Upper lobe of left lung (tissue), 6 donors: Measurements from ENCODE around the gene FADS2. TPM values are rescaled to one million over a fixed set of nuclear protein-coding genes. Genes with fewer than 3 reads are reported as not detected.

Source experiments
- ATAC-seq, 2 donors: fragments of 200-7000 bp; cut with Tn5 transposase; one replicate each; pipeline ENCODE4 v1.9.1; 2022; ENCODE audit warnings: mild to moderate bottlenecking in 2 of 2, moderate library complexity in 2 of 2; ENCODE audit not compliant: low FRiP score in 2 of 2
- DNase-seq, 2 donors: peaks; one replicate each; pipeline ENCODE4 v3.0.0-alpha.2; 2019 to 2020
- H3K27ac ChIP-seq, 4 donors: fragments of 200-600 bp; sonication (generic); one replicate each; pipeline ENCODE4 v1.5.1; 2016 to 2019
- H3K27me3 ChIP-seq, 4 donors: fragments of 200-600 bp; sonication (generic); one replicate each; pipeline ENCODE4 v1.5.1; 2017 to 2019
- H3K36me3 ChIP-seq, 4 donors: fragments of 200-600 bp; sonication (generic); one replicate each; pipeline ENCODE4 v1.5.1; 2016 to 2019
- H3K4me1 ChIP-seq, 4 donors: fragments of 200-600 bp; sonication (generic); one replicate each; pipeline ENCODE4 v1.5.1; 2018 to 2019
- H3K4me3 ChIP-seq, 4 donors: fragments of 200-600 bp; sonication (generic); one replicate each; pipeline ENCODE4 v1.5.1; 2017 to 2019; ENCODE audit warnings: mild to moderate bottlenecking in 2 of 4, moderate library complexity in 1 of 4
- H3K9me3 ChIP-seq, 4 donors: fragments of 200-600 bp; sonication (generic); one replicate each; pipeline ENCODE4 v1.5.1; 2018 to 2019
- EP300 ChIP-seq, 4 donors: sonication (generic); formaldehyde crosslinking; IDR thresholded peaks; one replicate each; pipeline ENCODE4 v1.5.1; 2017; ENCODE audit warnings: antibody characterized with exemption in 4 of 4, control low read depth in 2 of 4
- POLR2A ChIP-seq, 4 donors: fragments of 450-650 bp; IDR thresholded peaks; one replicate each; pipeline ENCODE4 v1.5.1; 2016 to 2017; ENCODE audit warnings: antibody characterized with exemption in 4 of 4, mild to moderate bottlenecking in 2 of 4
- POLR2AphosphoS5 ChIP-seq, 2 donors: sonication (generic); formaldehyde crosslinking; IDR thresholded peaks; one replicate each; pipeline ENCODE4 v1.5.1; 2017; ENCODE audit warnings: antibody characterized with exemption in 2 of 2
- WGBS, 2 donors: methylation state at CpG; one replicate each; pipeline ENCODE4 v1.1.5; 2017 to 2018; 5-methylcytosine and 5-hydroxymethylcytosine counted together
- total RNA-seq, 6 donors: library from RNA; depleted of rRNA in 4 of 6; stranded (reverse); fragments of >200 nt in 4 of 6; gene quantifications; one replicate each; pipeline versions ENCODE4 v1.1.0 to v1.2.1, GENCODE V29; 2016 to 2021
- TF ChIP-seq, protein P1 (sequence below), 6 experiments: fragments of 450-650 bp in 4 of 6; fragments of 200-600 bp in 2 of 6; sonication (generic) in 2 of 6; IDR thresholded peaks; one replicate each; pipeline ENCODE4 v1.5.1; 2016 to 2019; ENCODE audit warnings: antibody characterized with exemption in 6 of 6
- donor health status: DM: no; HTN: no; CAD: no; lungs with moderate emphysema.
- donor health status: DM: no; HTN: yes; CAD: no; lungs with severe emphysema.

FADS2 gene
- total RNA-seq, 6 donors from 2014 or later, result 13.5 to 92.5 (median 50.7) TPM

DNA sequence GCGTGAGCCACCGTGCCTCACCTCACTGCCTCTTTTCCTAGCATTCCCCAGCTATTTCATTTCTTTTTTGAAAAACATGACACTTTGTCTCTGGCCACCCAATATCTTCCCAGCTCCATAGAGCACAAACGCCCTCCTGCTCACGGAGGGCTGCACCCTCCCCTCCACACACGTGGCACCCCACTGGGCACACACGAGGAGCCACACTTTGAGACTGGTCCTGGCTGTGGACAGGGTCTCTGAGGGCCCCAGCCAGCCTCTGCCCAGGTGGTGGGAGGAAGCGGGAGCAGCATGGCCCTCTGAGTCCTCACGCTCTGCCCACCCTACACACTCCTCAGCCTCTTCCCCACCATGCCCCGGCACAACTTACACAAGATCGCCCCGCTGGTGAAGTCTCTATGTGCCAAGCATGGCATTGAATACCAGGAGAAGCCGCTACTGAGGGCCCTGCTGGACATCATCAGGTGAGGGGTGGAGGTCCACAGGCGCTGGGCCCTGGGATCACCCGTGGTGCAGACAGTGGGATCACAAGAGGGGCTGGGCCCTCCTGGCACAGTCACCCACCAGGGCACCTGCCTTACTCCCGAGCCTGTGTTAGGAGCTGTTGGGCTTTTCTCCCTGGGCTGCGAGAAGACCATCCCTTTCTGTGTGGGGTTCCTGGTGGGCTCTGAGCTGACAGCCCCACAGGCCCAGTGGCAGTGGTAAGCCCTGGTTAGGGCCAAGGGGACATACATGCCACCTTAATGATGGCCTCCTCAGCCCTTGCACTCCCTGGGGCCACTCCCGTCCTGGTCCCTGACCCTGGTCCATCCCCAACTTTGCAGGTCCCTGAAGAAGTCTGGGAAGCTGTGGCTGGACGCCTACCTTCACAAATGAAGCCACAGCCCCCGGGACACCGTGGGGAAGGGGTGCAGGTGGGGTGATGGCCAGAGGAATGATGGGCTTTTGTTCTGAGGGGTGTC, 37.0 kb downstream of the FADS2 start:
- H3K4me1 ChIP-seq, result no peaks in the 10 kb centered on the region
- 90 to 97% methylated on average over 10 to 17 of the region's 20 CpGs for WGBS, 2 donors
- H3K4me3 ChIP-seq, result no peak overlapping the region
- H3K9me3 ChIP-seq, result no peaks in the 10 kb centered on the region
- peaks cover 0 to 45% (median 16%) of the 10 kb centered on the region in 4 donors for H3K36me3 ChIP-seq
- no peak overlapping the region for H3K27ac ChIP-seq
- no peaks in the 10 kb centered on the region for H3K27me3 ChIP-seq
- DNase-seq, result no peak
- ATAC-seq, result no peak
- no peak for TF ChIP-seq EP300 (IDR thresholded peaks at IDR 0.05)
- no peak for TF ChIP-seq POLR2A (IDR thresholded peaks at IDR 0.05)
- TF ChIP-seq POLR2AphosphoS5 (IDR thresholded peaks at IDR 0.05), result no peak
- TF ChIP-seq, protein P1, sequence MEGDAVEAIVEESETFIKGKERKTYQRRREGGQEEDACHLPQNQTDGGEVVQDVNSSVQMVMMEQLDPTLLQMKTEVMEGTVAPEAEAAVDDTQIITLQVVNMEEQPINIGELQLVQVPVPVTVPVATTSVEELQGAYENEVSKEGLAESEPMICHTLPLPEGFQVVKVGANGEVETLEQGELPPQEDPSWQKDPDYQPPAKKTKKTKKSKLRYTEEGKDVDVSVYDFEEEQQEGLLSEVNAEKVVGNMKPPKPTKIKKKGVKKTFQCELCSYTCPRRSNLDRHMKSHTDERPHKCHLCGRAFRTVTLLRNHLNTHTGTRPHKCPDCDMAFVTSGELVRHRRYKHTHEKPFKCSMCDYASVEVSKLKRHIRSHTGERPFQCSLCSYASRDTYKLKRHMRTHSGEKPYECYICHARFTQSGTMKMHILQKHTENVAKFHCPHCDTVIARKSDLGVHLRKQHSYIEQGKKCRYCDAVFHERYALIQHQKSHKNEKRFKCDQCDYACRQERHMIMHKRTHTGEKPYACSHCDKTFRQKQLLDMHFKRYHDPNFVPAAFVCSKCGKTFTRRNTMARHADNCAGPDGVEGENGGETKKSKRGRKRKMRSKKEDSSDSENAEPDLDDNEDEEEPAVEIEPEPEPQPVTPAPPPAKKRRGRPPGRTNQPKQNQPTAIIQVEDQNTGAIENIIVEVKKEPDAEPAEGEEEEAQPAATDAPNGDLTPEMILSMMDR (IDR thresholded peaks at IDR 0.05), result no peak

DNA sequence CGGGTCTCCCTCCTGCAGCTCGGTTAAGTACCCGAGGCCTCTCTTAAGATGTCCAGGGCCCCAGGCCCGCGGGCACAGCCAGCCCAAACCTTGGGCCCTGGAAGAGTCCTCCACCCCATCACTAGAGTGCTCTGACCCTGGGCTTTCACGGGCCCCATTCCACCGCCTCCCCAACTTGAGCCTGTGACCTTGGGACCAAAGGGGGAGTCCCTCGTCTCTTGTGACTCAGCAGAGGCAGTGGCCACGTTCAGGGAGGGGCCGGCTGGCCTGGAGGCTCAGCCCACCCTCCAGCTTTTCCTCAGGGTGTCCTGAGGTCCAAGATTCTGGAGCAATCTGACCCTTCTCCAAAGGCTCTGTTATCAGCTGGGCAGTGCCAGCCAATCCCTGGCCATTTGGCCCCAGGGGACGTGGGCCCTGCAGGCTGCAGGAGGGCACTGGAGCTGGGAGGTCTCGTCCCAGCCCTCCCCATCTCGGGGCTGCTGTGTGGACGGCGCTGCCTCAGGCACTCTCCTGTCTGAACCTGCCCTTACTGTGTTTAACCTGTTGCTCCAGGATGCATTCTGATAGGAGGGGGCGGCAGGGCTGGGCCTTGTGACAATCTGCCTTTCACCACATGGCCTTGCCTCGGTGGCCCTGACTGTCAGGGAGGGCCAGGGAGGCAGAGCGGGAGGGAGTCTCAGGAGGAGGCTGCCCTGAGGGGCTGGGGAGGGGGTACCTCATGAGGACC, 38.3 kb downstream of the FADS2 start:
- TF ChIP-seq EP300 (IDR thresholded peaks at IDR 0.05), result no peak
- H3K36me3 ChIP-seq, result peaks cover 0 to 38% (median 14%) of the 10 kb centered on the region in 4 donors
- H3K4me3 ChIP-seq, result no peak overlapping the region
- no peak for DNase-seq
- no peak for ATAC-seq
- no peaks in the 10 kb centered on the region for H3K9me3 ChIP-seq
- no peak overlapping the region for H3K27ac ChIP-seq
- peaks cover 0 to 6% (median 4%) of the 10 kb centered on the region in 4 donors for H3K4me1 ChIP-seq
- 83 to 90% methylated on average over 9 to 18 of the region's 18 CpGs for WGBS, 2 donors
- H3K27me3 ChIP-seq, result no peaks in the 10 kb centered on the region

DNA sequence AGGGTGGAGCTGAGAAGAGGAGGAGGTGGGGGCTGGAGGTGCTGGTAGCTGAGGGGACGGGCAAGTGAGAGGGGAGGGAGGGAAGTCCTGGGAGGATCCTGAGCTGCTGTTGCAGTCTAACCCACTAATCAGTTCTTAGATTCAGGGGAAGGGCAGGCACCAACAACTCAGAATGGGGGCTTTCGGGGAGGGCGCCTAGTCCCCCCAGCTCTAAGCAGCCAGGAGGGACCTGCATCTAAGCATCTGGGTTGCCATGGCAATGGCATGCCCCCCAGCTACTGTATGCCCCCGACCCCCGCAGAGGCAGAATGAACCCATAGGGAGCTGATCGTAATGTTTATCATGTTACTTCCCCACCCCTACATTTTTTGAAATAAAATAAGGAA, 38.9 kb downstream of the FADS2 start:
- H3K4me1 ChIP-seq, result peaks cover 0 to 7% (median 6%) of the 10 kb centered on the region in 4 donors
- no peak overlapping the region for H3K27ac ChIP-seq
- ATAC-seq, result no peak
- no peaks in the 10 kb centered on the region for H3K9me3 ChIP-seq
- WGBS, 2 donors, result 93 to 94% methylated on average over 6 of the region's 6 CpGs
- H3K36me3 ChIP-seq, result peaks cover 0 to 34% (median 14%) of the 10 kb centered on the region in 4 donors
- no peak for TF ChIP-seq EP300 (IDR thresholded peaks at IDR 0.05)
- TF ChIP-seq, protein P1 (IDR thresholded peaks at IDR 0.05), result no peak
- no peak for TF ChIP-seq POLR2A (IDR thresholded peaks at IDR 0.05)
- TF ChIP-seq POLR2AphosphoS5 (IDR thresholded peaks at IDR 0.05), result no peak
- no peak overlapping the region for H3K4me3 ChIP-seq
- no peak for DNase-seq
- H3K27me3 ChIP-seq, result no peaks in the 10 kb centered on the region

DNA sequence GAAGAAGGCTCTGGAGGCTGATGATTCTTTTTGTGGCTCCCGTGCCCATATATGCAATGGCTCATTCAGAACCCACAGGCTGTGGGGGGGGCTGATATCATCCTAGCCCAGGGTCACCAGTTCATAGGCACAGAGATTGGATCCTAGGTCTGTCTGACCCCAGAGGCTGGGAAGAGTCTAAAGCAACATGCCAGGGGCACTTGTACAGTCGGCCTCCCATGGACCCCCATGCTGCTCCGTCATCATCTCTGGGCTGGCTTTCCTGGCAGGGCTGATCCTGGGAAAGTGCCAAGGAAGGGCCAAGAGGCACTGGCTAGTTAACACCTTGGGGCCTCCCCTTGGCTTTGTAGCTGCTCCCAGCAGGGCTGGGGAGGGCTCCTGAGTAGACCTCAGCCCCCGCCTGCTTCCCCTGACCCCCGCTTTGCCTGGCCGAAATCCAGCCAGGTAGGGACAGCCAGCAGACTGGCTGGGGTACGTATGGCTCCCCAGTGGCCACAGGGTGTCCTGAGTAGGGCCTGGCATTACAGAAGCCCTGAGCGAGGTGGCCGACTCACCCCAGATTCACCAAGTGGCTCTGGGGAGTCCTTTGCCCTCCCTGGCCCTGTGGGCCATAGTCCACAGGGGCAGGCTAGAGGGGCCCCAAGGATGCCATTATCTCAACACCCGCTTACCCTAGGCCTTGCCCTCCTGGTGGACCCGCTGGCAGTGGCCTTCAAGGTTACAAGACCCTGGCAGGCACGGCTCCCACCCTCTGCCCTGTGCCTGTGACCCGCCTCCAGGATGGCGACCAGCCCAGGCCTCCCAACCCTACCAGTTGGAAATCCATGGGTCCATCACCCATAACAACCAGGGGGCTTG, 40.7 kb downstream of the FADS2 start:
- no peaks in the 10 kb centered on the region for H3K27me3 ChIP-seq
- no peaks in the 10 kb centered on the region for H3K9me3 ChIP-seq
- H3K4me3 ChIP-seq, result no peak overlapping the region
- H3K4me1 ChIP-seq, result peaks cover 0 to 7% (median 6%) of the 10 kb centered on the region in 4 donors
- peaks cover 0 to 24% (median 9%) of the 10 kb centered on the region in 4 donors for H3K36me3 ChIP-seq
- WGBS, 2 donors, result 83 to 86% methylated on average over 5 to 11 of the region's 14 CpGs
- TF ChIP-seq EP300 (IDR thresholded peaks at IDR 0.05) (no peak), POLR2AphosphoS5 (IDR thresholded peaks at IDR 0.05) (no peak), POLR2A (IDR thresholded peaks at IDR 0.05) (no peak)
- TF ChIP-seq, protein P1 (IDR thresholded peaks at IDR 0.05), result no peak
- no peak for DNase-seq
- ATAC-seq, result no peak
- H3K27ac ChIP-seq, result no peak overlapping the region
